Thyroid gland (tissue), 4 donors: ENCODE results near the gene PITX3. TPM values are rescaled to one million over a fixed set of nuclear protein-coding genes. Genes with fewer than 3 reads are reported as not detected.
"Not testable (repeated sequence)": the region's sequence is repeated elsewhere in the genome, so short reads cannot be mapped to it uniquely, and the experiment has no call there.

Experiments used
- DNase-seq, 2 donors: peaks; one replicate each; pipeline ENCODE4 v3.0.0-alpha.2; 2019
- H3K27ac ChIP-seq, 3 donors: fragments of 200-600 bp; sonication (generic); 1 replicate in 2 of 3; 2 replicates in 1 of 3; pipeline ENCODE4 v1.5.1; 2016 to 2019; ENCODE audit warnings: mild to moderate bottlenecking in 1 of 3, moderate library complexity in 1 of 3
- H3K27me3 ChIP-seq: fragments of 200-600 bp; sonication (generic); one replicate; pipeline ENCODE4 v1.5.1; 2019
- H3K36me3 ChIP-seq, 2 donors: fragments of 200-600 bp; sonication (generic); one replicate each; pipeline ENCODE4 v1.5.1; 2016 to 2019
- H3K4me1 ChIP-seq, 2 donors: fragments of 200-600 bp; sonication (generic); one replicate each; pipeline ENCODE4 v1.5.1; 2017 to 2019
- H3K4me3 ChIP-seq, 3 donors: fragments of 200-600 bp; sonication (generic); replicated peaks in 1 of 3; 1 replicate in 2 of 3; 2 replicates in 1 of 3; pipeline ENCODE4 v1.5.1; 2016; ENCODE audit warnings: mild to moderate bottlenecking in 1 of 3
- H3K9me3 ChIP-seq: fragments of 200-600 bp; sonication (generic); one replicate; pipeline ENCODE4 v1.5.1; 2017
- POLR2A ChIP-seq, 2 donors: fragments of 450-650 bp; IDR thresholded peaks; one replicate each; pipeline ENCODE4 v1.6.1; 2017; ENCODE audit warnings: antibody characterized with exemption in 2 of 2, mild to moderate bottlenecking in 2 of 2, moderate library complexity in 1 of 2
- whole genome bisulfite sequencing, 2 donors: methylation state at CpG; one replicate each; pipeline ENCODE4 v1.1.5; 2017; 5-methylcytosine and 5-hydroxymethylcytosine counted together
- intact Hi-C: fragments of 100-400 bp; cut with DNase I; formaldehyde crosslinking; loops from one replicate; pipeline ENCODE4 v1.15.1; 2023
- total RNA-seq, 4 donors: library from RNA; depleted of rRNA; stranded (reverse); fragments of >200 nt; gene quantifications; one replicate each; pipeline ENCODE4 v1.2.3, GENCODE V29; 2016
- TF ChIP-seq, protein P1 (sequence below), 6 experiments: fragments of 200-600 bp in 3 of 6; fragments of 450-650 bp in 3 of 6; sonication (generic) in 3 of 6; IDR thresholded peaks; one replicate each; pipeline ENCODE4 v1.5.1; 2016 to 2019; ENCODE audit warnings: antibody characterized with exemption in 6 of 6, mild to moderate bottlenecking in 2 of 6, inconsistent platforms in 1 of 6, moderate library complexity in 1 of 6

Gene PITX3
- total RNA-seq, 4 donors from 2014 or later = 0.45 TPM; not detected in 3

DNA sequence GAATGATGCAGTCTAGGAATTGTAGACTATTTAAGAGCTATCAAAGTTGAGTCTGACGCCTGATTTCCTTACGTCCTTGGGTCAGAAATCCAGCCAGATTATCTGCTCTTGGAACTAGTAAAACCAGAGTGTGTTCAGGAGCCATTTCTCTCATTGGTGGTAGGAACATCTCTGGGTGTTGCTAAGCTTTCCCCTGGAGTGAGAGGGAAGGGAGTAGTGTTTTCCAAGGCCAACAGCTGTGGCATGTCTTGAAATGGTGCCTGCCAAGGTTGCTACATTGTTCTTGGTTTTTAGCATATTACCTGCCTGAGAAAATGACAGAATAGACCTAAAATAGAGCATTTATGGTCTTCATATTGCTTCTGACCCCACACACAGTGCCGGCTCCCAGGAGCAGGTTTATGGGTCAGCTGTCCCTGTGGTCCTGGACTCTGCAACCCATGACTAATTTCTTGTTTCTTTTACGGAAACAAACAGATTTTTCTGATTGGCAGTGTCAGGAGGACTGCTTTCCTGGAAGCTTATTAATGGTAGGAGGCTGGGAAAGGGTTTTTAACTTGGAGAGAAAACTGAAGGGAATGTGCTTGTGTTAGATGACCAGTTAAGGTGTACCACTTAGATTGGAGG is 21.5 kb upstream of the PITX3 start:
- intact Hi-C loops = no loop called here
- TF ChIP-seq, protein P1, sequence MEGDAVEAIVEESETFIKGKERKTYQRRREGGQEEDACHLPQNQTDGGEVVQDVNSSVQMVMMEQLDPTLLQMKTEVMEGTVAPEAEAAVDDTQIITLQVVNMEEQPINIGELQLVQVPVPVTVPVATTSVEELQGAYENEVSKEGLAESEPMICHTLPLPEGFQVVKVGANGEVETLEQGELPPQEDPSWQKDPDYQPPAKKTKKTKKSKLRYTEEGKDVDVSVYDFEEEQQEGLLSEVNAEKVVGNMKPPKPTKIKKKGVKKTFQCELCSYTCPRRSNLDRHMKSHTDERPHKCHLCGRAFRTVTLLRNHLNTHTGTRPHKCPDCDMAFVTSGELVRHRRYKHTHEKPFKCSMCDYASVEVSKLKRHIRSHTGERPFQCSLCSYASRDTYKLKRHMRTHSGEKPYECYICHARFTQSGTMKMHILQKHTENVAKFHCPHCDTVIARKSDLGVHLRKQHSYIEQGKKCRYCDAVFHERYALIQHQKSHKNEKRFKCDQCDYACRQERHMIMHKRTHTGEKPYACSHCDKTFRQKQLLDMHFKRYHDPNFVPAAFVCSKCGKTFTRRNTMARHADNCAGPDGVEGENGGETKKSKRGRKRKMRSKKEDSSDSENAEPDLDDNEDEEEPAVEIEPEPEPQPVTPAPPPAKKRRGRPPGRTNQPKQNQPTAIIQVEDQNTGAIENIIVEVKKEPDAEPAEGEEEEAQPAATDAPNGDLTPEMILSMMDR (IDR thresholded peaks at IDR 0.05) = no peak
- TF ChIP-seq POLR2A (IDR thresholded peaks at IDR 0.05) = no peak
- H3K27me3 ChIP-seq = no peaks in the 10 kb centered on the region
- H3K9me3 ChIP-seq = no peaks in the 10 kb centered on the region
- peaks cover 0 to 17% of the 10 kb centered on the region in 2 donors for H3K36me3 ChIP-seq
- H3K27ac ChIP-seq = no peak overlapping the region
- no peak for DNase-seq
- H3K4me3 ChIP-seq = no peak overlapping the region
- peaks cover 14 to 36% of the 10 kb centered on the region in 2 donors for H3K4me1 ChIP-seq
- whole genome bisulfite sequencing, 2 donors = 85 to 90% methylated on average over 4 of the region's 4 CpGs

DNA sequence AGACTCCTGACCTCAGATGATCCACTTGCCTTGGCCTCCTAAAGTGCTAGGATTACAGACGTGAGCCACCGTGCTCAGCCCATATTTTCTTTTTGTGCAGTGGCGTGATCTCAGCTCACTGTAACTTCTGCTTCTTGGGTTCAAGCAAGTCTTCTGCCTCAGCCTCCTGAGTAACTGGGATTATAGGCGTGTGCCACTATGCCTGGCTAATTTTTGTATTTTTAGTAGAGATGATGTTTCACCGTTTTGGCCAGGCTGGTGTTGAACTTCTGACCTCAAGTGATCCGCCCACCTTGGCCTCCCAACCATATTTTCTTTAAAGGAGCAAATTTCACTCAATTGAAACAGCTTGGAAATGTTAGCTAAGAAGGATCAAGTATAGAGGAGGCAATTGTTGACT is 20.5 kb upstream of the PITX3 start:
- no peaks in the 10 kb centered on the region for H3K27me3 ChIP-seq
- H3K27ac ChIP-seq = no peak overlapping the region
- no peak for DNase-seq
- H3K9me3 ChIP-seq = no peaks in the 10 kb centered on the region
- H3K4me1 ChIP-seq = peaks cover 5 to 27% of the 10 kb centered on the region in 2 donors
- 70 to 71% methylated on average over 6 of the region's 6 CpGs for WGBS, 2 donors
- H3K36me3 ChIP-seq = peaks cover 0 to 17% of the 10 kb centered on the region in 2 donors
- no peak overlapping the region for H3K4me3 ChIP-seq
- intact Hi-C loops = no loop called here
- no peak for TF ChIP-seq POLR2A (IDR thresholded peaks at IDR 0.05)

DNA sequence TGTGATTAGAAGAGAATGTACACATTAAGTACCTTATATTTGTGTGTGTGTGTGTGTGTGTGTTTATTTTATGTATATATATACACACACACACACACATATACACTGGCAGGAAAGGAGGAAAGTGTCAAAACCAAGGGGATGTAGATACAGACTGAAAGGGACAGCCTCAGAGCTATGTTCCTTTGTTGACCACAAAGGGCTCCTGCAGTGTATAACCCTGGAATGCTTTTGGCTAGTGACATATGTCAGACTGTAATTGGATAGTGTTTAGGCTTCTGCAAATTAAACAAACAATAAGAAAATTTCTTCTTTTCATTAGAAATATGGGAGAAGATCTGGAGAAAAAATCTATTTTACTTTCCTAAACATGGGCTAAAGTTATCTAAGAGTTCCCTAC is 19.9 kb upstream of the PITX3 start:
- TF ChIP-seq, protein P1 (IDR thresholded peaks at IDR 0.05) = no peak
- no peak for TF ChIP-seq POLR2A (IDR thresholded peaks at IDR 0.05)
- Histone ChIP-seq H3K36me3 (peaks cover 0 to 17% of the 10 kb centered on the region in 2 donors), H3K27ac (no peak overlapping the region), H3K27me3 (no peaks in the 10 kb centered on the region), H3K4me3 (no peak overlapping the region), H3K9me3 (no peaks in the 10 kb centered on the region), H3K4me1 (peaks cover 5 to 21% of the 10 kb centered on the region in 2 donors)
- no peak for DNase-seq
- intact Hi-C loops = no loop called here

DNA sequence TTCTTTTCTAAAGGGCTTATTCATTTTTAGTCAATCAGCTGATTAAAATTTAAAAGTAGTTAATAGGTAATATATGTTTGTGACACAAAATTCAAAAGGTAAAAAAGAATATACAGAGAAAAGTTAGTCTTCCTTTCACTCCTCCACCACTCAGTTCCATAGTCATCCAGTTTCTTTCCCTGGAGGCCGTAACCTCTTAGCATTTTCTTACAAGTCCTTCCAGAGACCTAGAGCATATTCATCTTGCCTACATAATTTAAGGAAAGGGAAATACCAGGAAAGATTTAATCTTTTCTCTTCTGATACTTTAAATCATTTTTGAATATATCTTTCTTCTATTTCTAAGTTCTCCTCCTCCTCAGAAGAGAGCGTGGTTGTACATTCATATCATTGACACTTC is 14.1 kb upstream of the PITX3 start:
- no peak for DNase-seq
- Histone ChIP-seq H3K27me3 (no peaks in the 10 kb centered on the region), H3K4me3 (no peak overlapping the region), H3K36me3 (peaks cover 0 to 8% of the 10 kb centered on the region in 2 donors), H3K27ac (no peak overlapping the region), H3K4me1 (no peaks in the 10 kb centered on the region), H3K9me3 (no peaks in the 10 kb centered on the region)
- intact Hi-C loops = no loop called here
- no peak for TF ChIP-seq POLR2A (IDR thresholded peaks at IDR 0.05)
- WGBS, 2 donors = 95 to 97% methylated on average over 2 of the region's 2 CpGs

DNA sequence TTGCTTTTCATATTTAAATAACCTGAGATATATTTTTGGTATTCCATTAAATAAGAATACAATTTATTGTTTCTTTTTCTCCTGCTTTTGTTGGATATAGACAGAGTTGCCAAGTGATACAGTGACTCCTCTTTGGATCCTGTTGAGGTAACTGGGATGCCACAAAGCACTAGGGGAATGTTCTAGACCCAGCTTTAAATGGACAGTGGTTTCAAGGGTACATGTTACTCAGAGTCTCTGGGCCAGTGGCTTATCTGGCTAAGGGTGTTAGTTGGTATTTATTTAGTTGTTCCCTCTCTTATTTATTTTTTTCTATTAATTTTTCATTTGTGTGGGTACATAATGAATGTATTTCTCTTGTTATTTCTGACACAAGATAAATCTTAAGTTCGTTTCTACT is 13.1 kb upstream of the PITX3 start:
- TF ChIP-seq, protein P1 (IDR thresholded peaks at IDR 0.05) = no peak
- TF ChIP-seq POLR2A (IDR thresholded peaks at IDR 0.05) = no peak
- no peak for DNase-seq
- H3K4me1 ChIP-seq = no peaks in the 10 kb centered on the region
- H3K36me3 ChIP-seq = peaks cover 0 to under 1% of the 10 kb centered on the region in 2 donors
- 78 to 85% methylated on average over 1 of the region's 1 CpG for WGBS, 2 donors
- intact Hi-C loops = no loop called here
- no peak overlapping the region for H3K4me3 ChIP-seq
- no peaks in the 10 kb centered on the region for H3K27me3 ChIP-seq
- H3K27ac ChIP-seq = no peak overlapping the region
- H3K9me3 ChIP-seq = no peaks in the 10 kb centered on the region

DNA sequence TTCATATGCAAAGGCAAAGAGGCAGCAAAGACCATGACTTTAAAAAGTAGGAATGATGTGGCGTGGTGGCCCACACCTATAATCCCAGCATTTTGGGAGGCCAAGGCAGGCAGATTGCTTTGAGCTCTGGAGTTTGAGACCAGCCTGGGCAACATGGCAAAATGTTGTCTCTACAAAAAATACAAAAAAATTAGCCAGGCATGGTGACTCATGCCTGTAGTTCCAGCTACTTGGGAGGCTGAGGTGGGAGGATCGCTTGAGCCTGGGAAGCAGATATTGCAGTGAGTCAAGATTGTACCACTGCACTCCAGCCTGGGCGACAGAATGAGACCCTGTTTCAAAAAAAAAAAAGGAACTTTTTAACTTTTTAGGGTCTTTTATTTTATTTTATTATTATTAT is 11.2 kb upstream of the PITX3 start:
- H3K27ac ChIP-seq, H3K9me3 ChIP-seq, intact Hi-C loops, H3K36me3 ChIP-seq, H3K4me3 ChIP-seq, DNase-seq, H3K27me3 ChIP-seq: not testable (repeated sequence)
- peaks cover 10 to 18% of the 10 kb centered on the region in 2 donors for H3K4me1 ChIP-seq
- 95 to 96% methylated on average over 3 of the region's 3 CpGs for WGBS, 2 donors
